GM19328 (cell line): ENCODE results near the gene CACNG6.
"Not testable (repeated sequence)": the region's sequence is repeated elsewhere in the genome, so short reads cannot be mapped to it uniquely, and the experiment has no call there.

Experiments used
- ATAC-seq: cut with Tn5 transposase; IDR thresholded peaks from one replicate; pipeline ENCODE4 v1.9.1; 2021; ENCODE audit warnings: mild to moderate bottlenecking, moderate library complexity; ENCODE audit not compliant: unreplicated experiment

CACNG6 gene

GRCh38 chr19:53999694-54000093, 8.3 kb downstream of the CACNG6 start:
- no peak for ATAC-seq

GRCh38 chr19:54001496-54001895, 10.1 kb downstream of the CACNG6 start:
- ATAC-seq, result no peak

GRCh38 chr19:54002495-54003315, 11.3 kb downstream of the CACNG6 start:
- ATAC-seq, result no peak

GRCh38 chr19:54009440-54009839, 18.0 kb downstream of the CACNG6 start:
- no peak for ATAC-seq

- ATAC-seq, result no peak
These were observed 19.0 kb downstream of the CACNG6 start for GRCh38 chr19:54010474-54010873.

- no peak for ATAC-seq
These were observed 20.2 kb downstream of the CACNG6 start for GRCh38 chr19:54011507-54012211.

GRCh38 chr19:54013866-54014265, 22.4 kb downstream of the CACNG6 start:
- ATAC-seq, result no peak

GRCh38 chr19:54014920-54015560, 23.6 kb downstream of the CACNG6 start:
- no peak for ATAC-seq

GRCh38 chr19:54017261-54017660, 25.8 kb downstream of the CACNG6 start:
- ATAC-seq, result no peak

GRCh38 chr19:54021363-54021762, 29.9 kb downstream of the CACNG6 start:
- no peak for ATAC-seq

- ATAC-seq, result no peak
These were observed 30.5 kb downstream of the CACNG6 start for GRCh38 chr19:54021932-54022331.

- ATAC-seq, result no peak
These were observed 31.8 kb downstream of the CACNG6 start for GRCh38 chr19:54023191-54023590.

- no peak for ATAC-seq
These were observed 33.2 kb downstream of the CACNG6 start for GRCh38 chr19:54024660-54025059.

GRCh38 chr19:54026656-54027055, 35.2 kb downstream of the CACNG6 start:
- ATAC-seq, result no peak

GRCh38 chr19:54029301-54029700, 37.9 kb downstream of the CACNG6 start:
- ATAC-seq, result no peak

GRCh38 chr19:54029930-54030490, 38.6 kb downstream of the CACNG6 start:
- no peak for ATAC-seq

- ATAC-seq, result no peak
These were observed 39.6 kb downstream of the CACNG6 start for GRCh38 chr19:54030895-54031586.

- no peak for ATAC-seq
These were observed 44.1 kb downstream of the CACNG6 start for GRCh38 chr19:54035215-54036178.

- ATAC-seq, result not testable (repeated sequence)
These were observed 45.1 kb downstream of the CACNG6 start for GRCh38 chr19:54036542-54036941.

GRCh38 chr19:54040003-54040402, 48.6 kb downstream of the CACNG6 start:
- ATAC-seq, result no peak
